Measurements from ENCODE around the gene DGKI. TPM values are rescaled to one million over a fixed set of nuclear protein-coding genes. Genes with fewer than 3 reads are reported as not detected.

Gene DGKI
- total RNA-seq, 1 experiment from 2014 or later, result 0.79 TPM

DNA sequence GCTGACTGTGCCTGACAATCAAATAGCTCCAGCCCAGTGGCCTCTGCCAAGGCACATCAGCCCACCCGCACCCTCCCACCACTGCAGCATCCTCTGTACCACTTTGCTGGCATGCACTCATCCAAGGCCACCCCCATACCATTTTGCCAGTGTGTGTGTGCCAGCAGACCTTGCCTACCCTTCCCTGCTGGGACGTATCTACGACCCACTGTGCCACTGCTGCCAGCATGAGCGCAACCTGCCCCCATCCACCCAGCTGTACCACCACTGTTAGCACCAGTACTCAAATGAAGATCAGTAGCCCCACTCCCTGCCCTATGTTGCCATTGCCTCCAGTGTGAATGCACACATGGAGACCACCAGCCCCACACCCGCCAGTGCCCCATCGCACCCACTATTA is 353.9 kb downstream of the DGKI start (continued):
- TF ChIP-seq ZNF219 (CRISPR knock-in tag; IDR thresholded peaks at IDR 0.05; ENCODE audit: borderline replicate concordance), result no peak

DNA sequence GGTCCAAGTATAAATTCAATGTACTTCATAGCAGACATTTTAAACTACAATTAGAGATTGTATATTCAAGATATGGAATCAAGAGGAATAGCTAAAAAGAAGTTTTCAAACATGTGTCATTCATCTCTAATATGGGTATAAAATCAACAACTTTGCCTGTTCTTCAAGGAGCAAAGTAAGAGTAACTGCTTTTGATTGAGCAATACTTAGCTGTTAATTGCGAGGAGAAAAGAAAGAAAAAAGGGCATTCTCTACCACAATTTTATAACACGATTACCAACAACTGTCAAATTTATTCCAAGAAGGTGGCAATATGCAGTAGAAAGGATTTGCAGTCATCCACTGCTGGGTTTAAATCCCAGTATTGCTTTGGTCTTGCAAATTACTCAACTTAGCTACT is 356.9 kb downstream of the DGKI start:
- Mint-ChIP-seq H3K4me1 (peaks cover 6% of the 10 kb centered on the region; the same call in 1 of the 2 replicates), H3K27me3 (ENCODE audit: low read depth) (no peaks in the 10 kb centered on the region), H3K27ac (no peak overlapping the region), H3K36me3 (peaks cover 3% of the 10 kb centered on the region), H3K4me3 (no peak overlapping the region), H3K9me3 (peaks cover 16% of the 10 kb centered on the region)
- TF ChIP-seq TCF7 (CRISPR knock-in tag; IDR thresholded peaks at IDR 0.05; ENCODE audit: low read depth), result no peak
- no peak for TF ChIP-seq SMAD3 (CRISPR knock-in tag; IDR thresholded peaks at IDR 0.05; ENCODE audit: borderline replicate concordance)
- TF ChIP-seq, protein P1, sequence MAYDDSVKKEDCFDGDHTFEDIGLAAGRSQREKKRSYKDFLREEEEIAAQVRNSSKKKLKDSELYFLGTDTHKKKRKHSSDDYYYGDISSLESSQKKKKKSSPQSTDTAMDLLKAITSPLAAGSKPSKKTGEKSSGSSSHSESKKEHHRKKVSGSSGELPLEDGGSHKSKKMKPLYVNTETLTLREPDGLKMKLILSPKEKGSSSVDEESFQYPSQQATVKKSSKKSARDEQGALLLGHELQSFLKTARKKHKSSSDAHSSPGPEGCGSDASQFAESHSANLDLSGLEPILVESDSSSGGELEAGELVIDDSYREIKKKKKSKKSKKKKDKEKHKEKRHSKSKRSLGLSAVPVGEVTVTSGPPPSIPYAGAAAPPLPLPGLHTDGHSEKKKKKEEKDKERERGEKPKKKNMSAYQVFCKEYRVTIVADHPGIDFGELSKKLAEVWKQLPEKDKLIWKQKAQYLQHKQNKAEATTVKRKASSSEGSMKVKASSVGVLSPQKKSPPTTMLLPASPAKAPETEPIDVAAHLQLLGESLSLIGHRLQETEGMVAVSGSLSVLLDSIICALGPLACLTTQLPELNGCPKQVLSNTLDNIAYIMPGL (CRISPR knock-in tag; IDR thresholded peaks at IDR 0.05), result no peak
- no peak for TF ChIP-seq ZNF263 (CRISPR knock-in tag; IDR thresholded peaks at IDR 0.05; ENCODE audit: low read depth)
- TF ChIP-seq NR1H2 (CRISPR knock-in tag; IDR thresholded peaks at IDR 0.05), result no peak
- TF ChIP-seq IRF2 (CRISPR knock-in tag; IDR thresholded peaks at IDR 0.05; ENCODE audit: borderline replicate concordance, low read depth), result no peak
- no peak for TF ChIP-seq SOX15 (CRISPR knock-in tag; IDR thresholded peaks at IDR 0.05)
- no peak for TF ChIP-seq ZNF219 (CRISPR knock-in tag; IDR thresholded peaks at IDR 0.05; ENCODE audit: borderline replicate concordance)
- TF ChIP-seq, protein P2, sequence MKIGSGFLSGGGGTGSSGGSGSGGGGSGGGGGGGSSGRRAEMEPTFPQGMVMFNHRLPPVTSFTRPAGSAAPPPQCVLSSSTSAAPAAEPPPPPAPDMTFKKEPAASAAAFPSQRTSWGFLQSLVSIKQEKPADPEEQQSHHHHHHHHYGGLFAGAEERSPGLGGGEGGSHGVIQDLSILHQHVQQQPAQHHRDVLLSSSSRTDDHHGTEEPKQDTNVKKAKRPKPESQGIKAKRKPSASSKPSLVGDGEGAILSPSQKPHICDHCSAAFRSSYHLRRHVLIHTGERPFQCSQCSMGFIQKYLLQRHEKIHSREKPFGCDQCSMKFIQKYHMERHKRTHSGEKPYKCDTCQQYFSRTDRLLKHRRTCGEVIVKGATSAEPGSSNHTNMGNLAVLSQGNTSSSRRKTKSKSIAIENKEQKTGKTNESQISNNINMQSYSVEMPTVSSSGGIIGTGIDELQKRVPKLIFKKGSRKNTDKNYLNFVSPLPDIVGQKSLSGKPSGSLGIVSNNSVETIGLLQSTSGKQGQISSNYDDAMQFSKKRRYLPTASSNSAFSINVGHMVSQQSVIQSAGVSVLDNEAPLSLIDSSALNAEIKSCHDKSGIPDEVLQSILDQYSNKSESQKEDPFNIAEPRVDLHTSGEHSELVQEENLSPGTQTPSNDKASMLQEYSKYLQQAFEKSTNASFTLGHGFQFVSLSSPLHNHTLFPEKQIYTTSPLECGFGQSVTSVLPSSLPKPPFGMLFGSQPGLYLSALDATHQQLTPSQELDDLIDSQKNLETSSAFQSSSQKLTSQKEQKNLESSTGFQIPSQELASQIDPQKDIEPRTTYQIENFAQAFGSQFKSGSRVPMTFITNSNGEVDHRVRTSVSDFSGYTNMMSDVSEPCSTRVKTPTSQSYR (CRISPR knock-in tag; IDR thresholded peaks at IDR 0.05), result no peak
- TF ChIP-seq, protein P3, sequence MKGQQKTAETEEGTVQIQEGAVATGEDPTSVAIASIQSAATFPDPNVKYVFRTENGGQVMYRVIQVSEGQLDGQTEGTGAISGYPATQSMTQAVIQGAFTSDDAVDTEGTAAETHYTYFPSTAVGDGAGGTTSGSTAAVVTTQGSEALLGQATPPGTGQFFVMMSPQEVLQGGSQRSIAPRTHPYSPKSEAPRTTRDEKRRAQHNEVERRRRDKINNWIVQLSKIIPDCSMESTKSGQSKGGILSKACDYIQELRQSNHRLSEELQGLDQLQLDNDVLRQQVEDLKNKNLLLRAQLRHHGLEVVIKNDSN (CRISPR knock-in tag; IDR thresholded peaks at IDR 0.05), result no peak
- no peak for ATAC-seq
- CTCF ChIA-PET, result interaction anchor here (1.1 to 1.8 kb wide), 2 partner anchors 67 to 321 kb away, joined by 3 to 7 read pairs; no protein-coding TSS in a partner anchor
- POLR2A ChIA-PET, result no interaction called here
- no peak for DNase-seq (ENCODE audit: low spot score)

DNA sequence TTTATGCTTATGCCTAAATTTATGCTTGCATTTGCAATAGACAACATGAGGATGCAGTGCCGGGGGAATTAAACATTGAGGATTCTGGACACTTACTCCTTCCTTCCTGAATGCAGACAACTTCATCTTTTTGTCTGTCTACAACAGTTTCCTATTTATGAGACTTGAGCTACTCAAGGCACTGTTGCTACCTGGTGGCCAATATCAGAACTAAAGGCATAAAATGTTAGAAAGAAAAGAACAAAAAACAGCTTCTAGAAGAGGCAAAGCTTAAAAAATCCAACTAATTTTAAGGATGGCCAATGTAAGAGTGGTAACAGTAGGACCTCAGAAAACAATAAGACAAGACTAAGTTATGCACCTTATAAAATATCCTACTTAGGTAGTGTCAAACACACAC is 358.7 kb downstream of the DGKI start:
- no peaks in the 10 kb centered on the region for H3K36me3 Mint-ChIP-seq
- no peak overlapping the region for H3K4me3 Mint-ChIP-seq
- no peak overlapping the region for H3K27ac Mint-ChIP-seq
- CTCF ChIA-PET, result interaction anchor here (0.7 to 1.7 kb wide), 6 partner anchors 11 to 319 kb away, joined by 3 to 15 read pairs (median 6); no protein-coding TSS in a partner anchor
- H3K27me3 Mint-ChIP-seq (ENCODE audit: low read depth), result no peaks in the 10 kb centered on the region
- TF ChIP-seq, protein P4, sequence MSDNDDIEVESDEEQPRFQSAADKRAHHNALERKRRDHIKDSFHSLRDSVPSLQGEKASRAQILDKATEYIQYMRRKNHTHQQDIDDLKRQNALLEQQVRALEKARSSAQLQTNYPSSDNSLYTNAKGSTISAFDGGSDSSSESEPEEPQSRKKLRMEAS (CRISPR knock-in tag; IDR thresholded peaks at IDR 0.05), result no peak
- TF ChIP-seq TEAD4 (CRISPR knock-in tag; IDR thresholded peaks at IDR 0.05) (no peak), ELF4 (CRISPR knock-in tag; IDR thresholded peaks at IDR 0.05; ENCODE audit: low read depth) (no peak)
- TF ChIP-seq, protein P5, sequence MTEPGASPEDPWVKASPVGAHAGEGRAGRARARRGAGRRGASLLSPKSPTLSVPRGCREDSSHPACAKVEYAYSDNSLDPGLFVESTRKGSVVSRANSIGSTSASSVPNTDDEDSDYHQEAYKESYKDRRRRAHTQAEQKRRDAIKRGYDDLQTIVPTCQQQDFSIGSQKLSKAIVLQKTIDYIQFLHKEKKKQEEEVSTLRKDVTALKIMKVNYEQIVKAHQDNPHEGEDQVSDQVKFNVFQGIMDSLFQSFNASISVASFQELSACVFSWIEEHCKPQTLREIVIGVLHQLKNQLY (CRISPR knock-in tag; IDR thresholded peaks at IDR 0.05), result no peak
- DNase-seq (ENCODE audit: low spot score), result no peak
- ATAC-seq, result no peak
- peaks cover 7% of the 10 kb centered on the region for H3K9me3 Mint-ChIP-seq
- POLR2A ChIA-PET, result no interaction called here
- peaks cover 6% of the 10 kb centered on the region; the same call in 1 of the 2 replicates for H3K4me1 Mint-ChIP-seq

DNA sequence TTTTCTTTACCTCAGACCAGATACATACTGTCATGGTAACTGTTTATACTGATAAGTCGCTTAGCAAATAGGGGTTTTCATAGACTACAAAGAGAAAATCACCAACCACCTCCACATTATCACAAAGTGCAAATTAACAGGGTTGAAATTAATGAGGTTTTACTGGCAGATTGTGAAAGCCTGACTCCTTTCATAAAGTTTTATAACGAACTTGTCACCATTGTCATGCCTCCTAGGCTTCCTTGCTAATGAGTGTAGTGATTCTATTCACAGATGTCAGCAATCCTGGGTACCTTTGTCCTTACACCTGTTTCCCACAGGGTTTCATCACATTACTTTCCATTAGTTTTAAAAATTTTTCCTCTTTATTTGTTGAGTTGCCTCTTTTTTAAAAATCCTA is 361.0 kb downstream of the DGKI start:
- Mint-ChIP-seq H3K36me3 (no peaks in the 10 kb centered on the region), H3K4me1 (peaks cover 6% of the 10 kb centered on the region; the same call in 1 of the 2 replicates), H3K9me3 (peaks cover 7% of the 10 kb centered on the region), H3K4me3 (no peak overlapping the region), H3K27me3 (ENCODE audit: low read depth) (no peaks in the 10 kb centered on the region; the same call in 1 of the 2 replicates), H3K27ac (no peak overlapping the region)
- CTCF ChIA-PET, result interaction anchor here (1.1 kb wide), 1 partner anchor 316 kb away, joined by 5 read pairs; no protein-coding TSS in a partner anchor
- DNase-seq (ENCODE audit: low spot score) (no peak), ATAC-seq (no peak)
- POLR2A ChIA-PET, result no interaction called here
- no peak for TF ChIP-seq JAZF1 (CRISPR knock-in tag; IDR thresholded peaks at IDR 0.05)
- TF ChIP-seq, protein P6, sequence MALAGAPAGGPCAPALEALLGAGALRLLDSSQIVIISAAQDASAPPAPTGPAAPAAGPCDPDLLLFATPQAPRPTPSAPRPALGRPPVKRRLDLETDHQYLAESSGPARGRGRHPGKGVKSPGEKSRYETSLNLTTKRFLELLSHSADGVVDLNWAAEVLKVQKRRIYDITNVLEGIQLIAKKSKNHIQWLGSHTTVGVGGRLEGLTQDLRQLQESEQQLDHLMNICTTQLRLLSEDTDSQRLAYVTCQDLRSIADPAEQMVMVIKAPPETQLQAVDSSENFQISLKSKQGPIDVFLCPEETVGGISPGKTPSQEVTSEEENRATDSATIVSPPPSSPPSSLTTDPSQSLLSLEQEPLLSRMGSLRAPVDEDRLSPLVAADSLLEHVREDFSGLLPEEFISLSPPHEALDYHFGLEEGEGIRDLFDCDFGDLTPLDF (CRISPR knock-in tag; IDR thresholded peaks at IDR 0.05), result no peak
- TF ChIP-seq, protein P1 (CRISPR knock-in tag; IDR thresholded peaks at IDR 0.05), result no peak
- no peak for TF ChIP-seq OVOL2 (CRISPR knock-in tag; IDR thresholded peaks at IDR 0.05; ENCODE audit: borderline replicate concordance)
- TF ChIP-seq NFYB (CRISPR knock-in tag; conservative IDR thresholded peaks at IDR 0.05; ENCODE audit: low read depth), result no peak
- no peak for TF ChIP-seq SP1 (CRISPR knock-in tag; conservative IDR thresholded peaks at IDR 0.05)
- no peak for TF ChIP-seq GABPB1 (CRISPR knock-in tag; IDR thresholded peaks at IDR 0.05)
